HG03025 (cell line): ENCODE measurements around the gene HASPIN.
"Not testable (repeated sequence)": the region's sequence is repeated elsewhere in the genome, so short reads cannot be mapped to it uniquely, and the experiment has no call there.

Experiments
- ATAC-seq: cut with Tn5 transposase; IDR thresholded peaks from one replicate; pipeline ENCODE4 v1.9.1; 2021; ENCODE audit warnings: mild to moderate bottlenecking, moderate library complexity; ENCODE audit not compliant: unreplicated experiment, low FRiP score

The HASPIN gene

DNA sequence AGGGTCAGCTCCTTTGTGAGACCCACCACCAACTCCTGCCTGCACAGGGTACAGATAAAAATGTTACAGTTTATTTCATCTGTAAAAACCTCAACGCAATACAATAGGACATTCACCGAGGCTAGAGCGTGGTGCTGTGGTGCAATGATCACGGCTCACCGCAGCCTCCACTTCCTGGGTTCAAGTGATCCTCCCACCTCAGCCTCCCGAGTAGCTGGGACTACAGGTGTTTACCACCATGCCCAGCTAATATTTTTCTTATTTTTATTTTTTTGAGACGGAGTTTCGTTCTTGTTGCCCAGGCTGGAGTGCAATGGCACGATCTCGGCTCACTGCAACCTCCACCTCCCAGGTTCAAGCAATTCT is 11.2 kb downstream of the HASPIN start:
- not testable (repeated sequence) for ATAC-seq

DNA sequence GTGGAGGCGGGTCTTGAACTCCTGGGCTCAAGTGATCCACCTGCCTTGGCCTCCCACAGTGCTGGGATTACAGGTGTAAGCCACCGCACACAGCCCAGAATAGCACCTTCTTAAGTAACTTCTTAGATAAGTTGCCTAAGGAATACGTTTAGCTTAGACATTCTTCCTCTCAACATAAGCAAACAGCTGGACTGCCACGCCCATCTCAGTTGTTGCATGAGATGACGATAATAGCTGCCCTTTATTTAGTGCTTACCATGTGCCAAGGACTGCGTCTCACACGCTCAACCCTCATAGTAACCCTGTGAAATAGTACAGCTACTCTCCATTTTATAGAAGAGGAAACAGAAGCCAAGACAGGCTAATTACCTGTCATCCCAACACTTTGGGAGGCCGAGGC is 11.8 kb downstream of the HASPIN start:
- ATAC-seq, result no peak

- ATAC-seq, result no peak
Measured at GRCh38 chr17:3738562-3739295, 15.0 kb downstream of the HASPIN start.

DNA sequence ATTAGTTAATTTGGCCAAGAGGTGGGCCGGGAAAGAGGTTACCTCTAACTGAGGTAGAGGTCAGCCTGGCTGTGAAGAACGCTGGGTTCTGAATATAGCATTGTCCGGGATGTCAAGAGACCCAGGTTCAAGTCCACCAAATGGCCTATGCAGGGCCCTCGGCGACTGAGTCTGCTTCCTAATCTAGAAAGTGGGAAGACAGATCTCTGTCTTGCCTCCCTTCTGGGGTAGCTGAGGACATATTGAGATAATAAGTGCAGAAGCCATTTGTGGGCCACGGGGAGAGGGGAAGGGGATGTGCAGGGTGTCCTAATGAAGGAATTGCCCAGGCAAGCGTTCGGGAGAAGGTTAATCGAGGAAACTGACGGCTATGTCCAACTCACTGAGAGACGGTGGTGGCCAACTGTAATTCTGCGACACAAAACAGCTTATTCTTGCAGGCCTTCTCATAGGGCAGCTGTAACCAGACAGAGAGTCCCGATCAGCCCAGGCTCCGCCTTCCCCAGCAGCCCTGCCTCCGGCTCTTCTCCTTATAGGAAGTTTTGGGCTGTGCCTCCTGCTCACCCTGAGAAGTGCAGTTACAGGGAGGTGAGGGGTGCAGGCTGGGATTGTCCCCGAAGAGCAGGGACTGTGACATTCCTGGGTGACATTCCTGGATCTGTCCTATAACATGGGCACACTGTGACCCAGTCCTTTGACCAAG is 15.9 kb downstream of the HASPIN start:
- no peak for ATAC-seq

GRCh38 chr17:3740611-3741073 is 16.9 kb downstream of the HASPIN start:
- no peak for ATAC-seq

DNA sequence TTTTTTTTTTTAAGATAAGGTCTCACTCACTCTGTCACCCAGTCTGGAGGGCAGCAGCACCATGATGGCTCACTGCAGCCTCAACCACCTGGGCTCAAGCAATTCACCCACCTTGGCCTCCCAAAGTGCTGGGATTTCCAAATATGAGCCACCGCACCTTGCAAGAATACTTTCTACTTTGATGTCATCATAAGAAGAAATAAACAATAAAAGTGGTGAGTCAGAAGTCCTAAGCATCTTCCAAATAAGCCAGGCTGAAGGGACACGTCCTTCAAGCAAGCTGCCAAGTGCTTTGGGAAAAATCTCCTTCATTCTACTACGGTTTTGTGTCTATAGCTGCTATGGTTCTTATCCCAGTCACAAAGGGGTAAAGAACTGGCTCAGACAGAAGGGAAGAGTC is 20.3 kb downstream of the HASPIN start:
- no peak for ATAC-seq

DNA sequence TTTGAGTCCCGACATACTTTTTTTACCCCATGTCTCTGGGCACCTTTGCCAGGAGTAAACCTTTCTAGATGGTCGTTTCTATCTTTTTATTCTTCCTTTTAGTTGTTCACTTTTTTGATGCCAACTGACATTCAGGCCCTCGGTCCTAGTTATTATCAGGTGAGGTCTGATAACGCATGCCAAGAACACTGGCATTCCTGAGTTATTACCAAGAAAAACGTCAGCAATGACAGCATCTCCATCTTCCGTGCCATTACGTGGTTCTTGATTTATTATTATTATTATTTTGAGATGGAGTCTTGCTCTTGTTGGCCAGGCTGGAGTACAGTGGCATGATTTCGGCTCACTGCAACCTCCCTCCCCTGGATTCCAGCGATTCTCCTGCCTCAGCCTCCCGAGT is 21.4 kb downstream of the HASPIN start:
- no peak for ATAC-seq

GRCh38 chr17:3747805-3748204 is 24.1 kb downstream of the HASPIN start:
- ATAC-seq, result no peak

- no peak for ATAC-seq
Measured at GRCh38 chr17:3748576-3748975, 24.9 kb downstream of the HASPIN start.

GRCh38 chr17:3750296-3750695 is 26.6 kb downstream of the HASPIN start:
- ATAC-seq, result no peak

DNA sequence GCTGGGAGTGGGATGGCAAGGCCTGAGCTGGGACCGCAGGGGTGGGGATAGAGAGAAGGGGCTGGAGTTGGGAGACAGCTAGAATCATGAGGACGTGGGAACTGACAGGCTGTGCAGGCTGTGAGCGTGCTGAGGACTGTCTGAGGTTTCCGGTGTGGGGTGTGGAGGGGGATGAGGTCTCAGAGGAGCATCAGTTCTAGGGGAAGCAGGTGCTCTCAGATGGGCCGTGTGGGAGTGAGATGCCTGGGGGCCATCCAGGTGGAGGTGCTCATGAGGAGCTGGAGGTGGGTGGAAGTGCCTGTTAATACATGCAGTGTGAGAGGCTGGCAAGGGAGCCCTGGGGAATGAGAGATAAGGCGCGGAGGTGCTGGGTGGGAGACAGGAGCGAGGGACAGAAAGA is 27.2 kb downstream of the HASPIN start:
- ATAC-seq, result no peak

DNA sequence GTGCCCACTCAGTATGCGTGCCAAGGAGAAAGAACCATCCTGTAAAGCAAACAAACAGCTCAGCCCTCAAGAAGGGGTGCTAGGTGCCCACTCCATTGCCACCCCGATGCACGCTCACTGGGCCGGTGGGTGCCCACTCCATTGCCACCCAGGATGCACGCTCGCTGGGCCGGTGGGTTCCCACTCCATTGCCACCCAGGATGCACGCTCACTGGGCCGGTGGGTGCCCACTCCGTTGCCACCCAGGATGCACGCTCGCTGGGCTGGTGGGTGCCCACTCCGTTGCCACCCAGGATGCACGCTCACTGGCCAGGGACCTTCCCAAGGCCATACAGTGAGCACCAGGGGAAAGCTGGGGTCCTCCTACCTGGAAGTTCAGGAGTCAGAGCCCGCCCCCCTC is 28.1 kb downstream of the HASPIN start:
- ATAC-seq, result no peak

- no peak for ATAC-seq
Measured at GRCh38 chr17:3753624-3754023, 29.9 kb downstream of the HASPIN start.

DNA sequence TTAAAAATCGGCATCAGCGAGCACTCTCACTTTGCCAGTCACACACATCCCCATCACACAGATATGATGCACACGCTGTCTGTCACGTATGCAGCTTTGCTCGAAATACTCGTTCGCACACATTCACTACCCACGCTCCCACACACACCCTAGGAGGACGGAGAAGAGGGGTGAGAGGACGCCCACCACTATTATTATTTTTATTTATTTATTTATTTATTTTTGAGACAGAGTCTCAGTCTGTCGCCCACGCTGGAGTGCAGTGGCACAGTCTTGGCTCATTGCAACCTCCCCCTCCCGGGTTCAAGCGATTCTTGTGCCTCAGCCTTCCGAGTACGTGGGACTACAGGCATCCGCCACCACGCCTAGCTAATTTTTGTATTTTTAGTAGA is 30.4 kb downstream of the HASPIN start:
- ATAC-seq, result no peak

GRCh38 chr17:3754458-3755334 is 31.0 kb downstream of the HASPIN start:
- no peak for ATAC-seq

- ATAC-seq, result no peak
Measured at GRCh38 chr17:3755335-3756030, 31.8 kb downstream of the HASPIN start.

DNA sequence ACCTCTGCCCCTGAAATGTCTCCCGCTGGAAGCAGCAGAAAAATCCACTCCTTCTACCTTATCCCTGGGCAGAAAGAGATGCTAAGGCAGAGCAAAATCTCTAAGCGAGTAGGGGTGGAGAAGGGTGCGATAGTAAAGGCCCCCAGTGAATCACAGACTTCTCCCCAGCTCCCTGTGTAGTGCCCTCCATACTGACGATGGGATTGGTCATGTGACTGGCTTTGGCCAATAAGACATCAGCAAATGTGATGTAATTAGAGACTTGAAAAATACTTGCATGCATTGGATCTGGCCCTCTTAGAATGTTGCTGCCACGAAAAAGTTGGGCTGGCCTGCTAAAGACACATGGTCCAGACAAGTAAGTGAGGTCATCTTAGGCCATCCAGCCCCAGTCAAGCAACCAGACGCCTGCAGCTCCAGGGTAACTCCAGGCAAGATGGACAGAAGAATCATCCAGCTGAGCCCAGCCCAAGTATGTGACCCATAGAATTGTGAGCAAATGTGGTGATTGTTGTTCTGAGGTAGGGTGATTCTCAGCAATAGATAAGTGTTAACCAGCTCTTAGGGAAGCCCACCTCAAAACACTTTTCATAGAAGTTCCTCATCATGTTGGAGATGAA is 36.0 kb downstream of the HASPIN start:
- ATAC-seq, result no peak

DNA sequence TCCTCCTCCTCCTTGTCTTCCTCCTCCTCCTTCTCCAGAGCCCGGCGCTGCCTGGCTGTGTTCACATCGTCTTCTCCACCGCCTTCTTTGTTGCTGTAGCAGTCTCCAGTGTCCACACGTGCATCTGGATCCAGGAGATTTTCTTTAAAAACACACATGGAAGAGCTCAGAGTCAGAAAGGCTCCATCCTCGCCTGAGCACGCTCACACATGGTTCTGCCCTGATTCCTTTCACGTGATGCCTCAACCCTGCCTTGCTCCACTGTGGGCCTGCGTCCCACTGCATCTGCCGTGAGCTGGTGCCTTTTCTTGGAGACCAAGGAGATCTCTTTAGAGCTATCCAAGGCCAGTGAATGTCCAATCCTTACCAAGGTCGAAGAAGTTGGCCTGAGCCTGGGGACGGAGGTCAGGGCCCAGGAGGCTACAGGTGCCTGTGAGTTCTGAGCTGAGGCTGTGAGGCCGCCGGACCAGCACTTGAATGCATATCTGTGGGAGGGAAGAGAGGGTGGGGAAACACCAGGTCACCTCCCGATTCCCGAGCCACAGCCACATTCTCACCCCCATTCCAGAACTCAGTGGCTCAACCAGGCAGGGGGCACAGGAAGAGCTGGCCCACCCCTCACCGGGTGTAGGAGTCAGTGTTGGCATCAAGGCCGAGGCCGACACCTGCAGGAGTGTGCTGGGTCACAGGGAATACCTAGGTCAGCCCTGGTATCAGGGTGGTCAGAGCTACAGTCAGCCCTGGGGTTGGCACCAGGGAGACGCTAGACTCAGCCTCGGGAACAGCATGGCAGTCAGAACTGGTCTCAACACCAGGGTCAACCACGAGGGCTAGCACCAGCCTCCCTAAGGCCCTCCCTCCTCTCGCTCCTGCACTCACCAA is 37.6 kb downstream of the HASPIN start:
- ATAC-seq, result no peak

- ATAC-seq, result no peak
Measured at GRCh38 chr17:3761918-3762380, 38.2 kb downstream of the HASPIN start.
